SK-N-MC (cell line): ENCODE results near the gene LINGO1.

Source experiments
- EZH2 ChIP-seq: fragments of 200-600 bp; sonication (generic); IDR thresholded peaks from one replicate; pipeline ENCODE4 v1.6.1; 2017; ENCODE audit warnings: antibody characterized with exemption
- FOXP2 ChIP-seq: optimal IDR thresholded peaks from 2 replicates; pipeline ENCODE3; 2011; ENCODE audit warnings: mild to moderate bottlenecking, moderate library complexity; ENCODE audit not compliant: insufficient read depth; ENCODE audit errors: extremely low read length, control extremely low read depth
- POLR2AphosphoS5 ChIP-seq: IDR thresholded peaks from 2 replicates; pipeline ENCODE4 v1.6.1; 2012; ENCODE audit warnings: mild to moderate bottlenecking, low read depth, low read length, borderline replicate concordance

DNA sequence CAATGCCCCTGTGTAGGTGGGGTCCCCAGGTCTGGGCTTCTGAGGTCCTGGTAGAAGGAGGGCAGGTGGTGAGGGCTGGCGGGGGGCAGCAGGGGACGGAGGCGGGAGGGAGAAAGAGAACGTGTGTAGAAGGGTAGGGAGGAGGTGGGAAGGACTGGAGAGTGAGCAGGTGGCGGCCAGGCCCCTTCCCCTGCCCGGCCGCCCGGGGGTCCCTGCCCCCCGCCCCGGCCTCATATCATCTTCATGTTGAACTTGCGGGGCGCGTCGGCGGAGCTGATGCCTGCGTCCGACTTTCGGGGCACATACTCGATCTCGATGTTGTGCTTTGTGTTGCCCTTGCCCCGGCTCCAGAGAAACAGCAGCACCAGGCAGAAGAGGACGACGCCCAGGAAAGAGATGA is 18.9 kb downstream of the LINGO1 start:
- TF ChIP-seq POLR2AphosphoS5 (no peak), EZH2 (no peak), FOXP2 (no peak)
